Chondrocyte (in vitro differentiated cells): Measurements from ENCODE around the gene PGC. TPM values are rescaled to one million over a fixed set of nuclear protein-coding genes. Genes with fewer than 3 reads are reported as not detected.

ENCODE experiments used
- DNase-seq: peaks from one replicate; pipeline ENCODE4 v3.0.0; 2021; ENCODE audit warnings: mixed read lengths, low spot score
- H3K27ac Mint-ChIP-seq: one replicate; pipeline ENCODE4 v1.8.0; 2021; ENCODE audit warnings: mild to moderate bottlenecking, moderate library complexity, mixed read lengths; ENCODE audit not compliant: unreplicated experiment
- H3K27me3 Mint-ChIP-seq: 2 replicates; pipeline ENCODE4 v1.8.0; 2021; ENCODE audit warnings: low read depth, mixed read lengths
- H3K36me3 Mint-ChIP-seq: 2 replicates; pipeline ENCODE4 v1.8.0; 2021; ENCODE audit warnings: low read depth, mixed read lengths
- H3K4me1 Mint-ChIP-seq: 2 replicates; pipeline ENCODE4 v1.8.0; 2021; ENCODE audit warnings: low read depth, mild to moderate bottlenecking, mixed read lengths
- H3K4me3 Mint-ChIP-seq: one replicate; pipeline ENCODE4 v1.8.0; 2021; ENCODE audit warnings: mild to moderate bottlenecking, moderate library complexity, mixed read lengths; ENCODE audit not compliant: unreplicated experiment
- H3K9me3 Mint-ChIP-seq: 2 replicates; pipeline ENCODE4 v1.8.0; 2021; ENCODE audit warnings: low read depth, mixed read lengths
- total RNA-seq: library from RNA; stranded (reverse); gene quantifications from 3 replicates; pipeline ENCODE4 v1.2.1, GENCODE V29; 2021
- TF ChIP-seq, protein P1 (sequence below): fragments of 200-600 bp; sonication (generic); IDR thresholded peaks from 2 replicates; pipeline ENCODE4 v1.5.0; 2021; ENCODE audit warnings: antibody characterized with exemption, mild to moderate bottlenecking, moderate library complexity

Gene PGC
- total RNA-seq, 1 donor from 2014 or later = not detected

DNA sequence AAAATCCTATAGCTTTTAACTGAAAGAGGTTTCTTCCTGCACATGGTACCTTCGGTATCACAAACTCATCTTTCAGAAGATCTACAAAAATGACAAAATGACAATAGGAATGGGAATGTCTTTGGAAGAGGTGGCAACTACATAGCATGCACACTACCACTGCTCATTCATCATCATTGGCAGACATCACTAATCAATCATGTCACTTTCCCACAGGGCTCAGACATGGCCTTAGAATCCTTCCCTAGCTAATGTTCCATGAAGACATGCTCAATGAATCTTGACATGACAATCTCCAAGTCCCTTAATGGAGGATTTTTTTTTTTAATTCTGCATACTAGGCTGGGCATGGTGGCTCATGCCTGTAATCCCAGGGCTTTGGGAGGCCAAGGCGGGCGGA, 3.2 kb upstream of the PGC start:
- TF ChIP-seq, protein P1, sequence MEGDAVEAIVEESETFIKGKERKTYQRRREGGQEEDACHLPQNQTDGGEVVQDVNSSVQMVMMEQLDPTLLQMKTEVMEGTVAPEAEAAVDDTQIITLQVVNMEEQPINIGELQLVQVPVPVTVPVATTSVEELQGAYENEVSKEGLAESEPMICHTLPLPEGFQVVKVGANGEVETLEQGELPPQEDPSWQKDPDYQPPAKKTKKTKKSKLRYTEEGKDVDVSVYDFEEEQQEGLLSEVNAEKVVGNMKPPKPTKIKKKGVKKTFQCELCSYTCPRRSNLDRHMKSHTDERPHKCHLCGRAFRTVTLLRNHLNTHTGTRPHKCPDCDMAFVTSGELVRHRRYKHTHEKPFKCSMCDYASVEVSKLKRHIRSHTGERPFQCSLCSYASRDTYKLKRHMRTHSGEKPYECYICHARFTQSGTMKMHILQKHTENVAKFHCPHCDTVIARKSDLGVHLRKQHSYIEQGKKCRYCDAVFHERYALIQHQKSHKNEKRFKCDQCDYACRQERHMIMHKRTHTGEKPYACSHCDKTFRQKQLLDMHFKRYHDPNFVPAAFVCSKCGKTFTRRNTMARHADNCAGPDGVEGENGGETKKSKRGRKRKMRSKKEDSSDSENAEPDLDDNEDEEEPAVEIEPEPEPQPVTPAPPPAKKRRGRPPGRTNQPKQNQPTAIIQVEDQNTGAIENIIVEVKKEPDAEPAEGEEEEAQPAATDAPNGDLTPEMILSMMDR = no peak
- Mint-ChIP-seq H3K4me1 (no peaks in the 10 kb centered on the region), H3K36me3 (no peaks in the 10 kb centered on the region), H3K27me3 (peaks cover 18% of the 10 kb centered on the region), H3K27ac (no peak overlapping the region), H3K4me3 (no peak overlapping the region), H3K9me3 (no peaks in the 10 kb centered on the region)
- no peak for DNase-seq

DNA sequence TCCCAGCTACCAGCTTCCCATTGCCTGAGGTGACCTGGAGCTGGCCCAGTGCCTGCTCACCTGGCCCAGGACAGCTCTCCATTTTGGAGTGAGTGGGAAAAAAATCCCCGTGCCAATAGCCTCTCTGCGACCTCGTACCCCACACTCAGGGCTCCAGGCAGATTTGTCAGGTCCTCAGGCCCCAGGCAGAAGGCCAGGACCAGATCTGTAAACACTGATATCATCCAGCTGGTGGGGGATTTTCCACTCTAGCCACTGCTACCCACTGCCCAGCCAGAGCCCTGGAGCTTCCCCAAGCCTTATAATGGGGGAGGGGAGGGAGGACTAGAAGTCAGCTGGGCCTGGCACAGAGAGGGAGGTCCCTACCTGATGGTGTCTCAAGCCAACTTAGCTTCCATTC, 1.3 kb upstream of the PGC start:
- no peaks in the 10 kb centered on the region for H3K36me3 Mint-ChIP-seq
- peaks cover 9% of the 10 kb centered on the region for H3K27me3 Mint-ChIP-seq
- H3K4me3 Mint-ChIP-seq = no peak overlapping the region
- TF ChIP-seq, protein P1 = no peak
- no peak for DNase-seq
- H3K4me1 Mint-ChIP-seq = no peaks in the 10 kb centered on the region
- no peaks in the 10 kb centered on the region for H3K9me3 Mint-ChIP-seq
- H3K27ac Mint-ChIP-seq = no peak overlapping the region

DNA sequence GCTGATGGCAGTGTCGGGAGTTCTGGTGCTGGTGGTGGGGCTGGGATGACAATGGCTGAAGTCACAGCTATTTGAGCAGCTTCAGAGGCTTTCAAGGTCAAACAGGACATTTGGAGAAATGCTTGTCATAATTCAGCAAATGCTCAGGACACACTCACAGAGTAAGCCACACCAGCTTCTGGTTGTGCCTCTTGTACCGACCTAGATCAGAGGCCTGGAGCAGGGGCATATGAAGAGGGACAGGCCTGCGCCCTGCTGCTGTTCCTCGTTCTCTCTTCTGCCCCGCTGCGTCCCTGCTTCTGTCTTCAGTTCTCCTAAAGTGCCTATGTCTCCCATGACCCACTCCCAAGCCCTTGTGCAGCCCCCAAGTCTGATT, 893 bp upstream of the PGC start:
- Mint-ChIP-seq H3K4me3 (no peak overlapping the region), H3K27me3 (peaks cover 6% of the 10 kb centered on the region), H3K9me3 (no peaks in the 10 kb centered on the region), H3K36me3 (no peaks in the 10 kb centered on the region), H3K4me1 (no peaks in the 10 kb centered on the region), H3K27ac (no peak overlapping the region)
- no peak for DNase-seq
- TF ChIP-seq, protein P1 = no peak

DNA sequence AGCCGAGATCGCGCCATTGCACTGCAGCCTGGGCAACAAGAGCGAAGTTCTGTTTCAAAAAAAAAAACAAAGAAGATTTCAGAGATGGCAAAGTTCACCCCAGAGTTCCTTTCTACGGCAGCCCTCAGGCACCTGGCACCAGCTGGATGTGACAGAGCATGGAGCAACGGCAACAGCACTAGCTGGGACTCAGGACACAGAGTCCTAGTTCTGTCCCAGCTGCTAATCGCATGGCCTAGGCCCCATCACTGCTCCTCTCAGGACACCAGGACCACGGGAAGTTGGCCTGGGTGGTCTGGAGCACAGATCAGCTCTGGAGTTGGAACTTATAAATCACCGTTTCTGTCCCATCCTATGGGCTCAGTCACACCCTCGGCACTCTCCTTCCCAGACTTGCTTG, 1.1 kb downstream of the PGC start:
- Mint-ChIP-seq H3K27ac (no peak overlapping the region), H3K4me3 (no peak overlapping the region), H3K27me3 (peaks cover 5% of the 10 kb centered on the region), H3K4me1 (no peaks in the 10 kb centered on the region), H3K36me3 (no peaks in the 10 kb centered on the region), H3K9me3 (no peaks in the 10 kb centered on the region)
- TF ChIP-seq, protein P1 = no peak
- DNase-seq = no peak

DNA sequence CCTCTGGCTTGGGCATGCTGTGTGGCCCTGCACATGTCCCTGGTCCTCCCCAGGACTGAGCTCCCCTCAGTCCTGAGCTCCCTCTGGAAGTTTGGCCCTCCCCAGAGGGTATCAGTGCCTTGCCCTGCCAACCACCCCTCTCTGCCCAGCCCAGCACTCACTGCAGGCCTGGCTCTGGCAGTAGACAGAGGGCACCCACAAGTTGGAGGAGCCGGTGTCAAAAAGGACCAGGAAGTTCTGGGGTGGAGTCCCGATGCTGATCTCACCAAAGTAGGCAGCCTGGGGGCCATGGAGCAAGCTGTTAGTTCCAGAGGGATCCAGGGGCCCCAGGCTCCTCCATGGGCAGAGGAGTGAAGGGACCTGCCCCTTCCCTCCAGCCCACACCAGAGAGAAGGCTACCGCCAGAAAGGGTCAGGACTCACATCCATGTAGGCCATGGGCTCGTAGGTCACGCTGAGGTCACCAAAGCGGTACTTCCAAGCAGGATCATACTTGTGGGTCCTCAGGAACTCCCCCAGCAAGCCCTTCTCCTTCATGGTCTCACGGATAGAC, 2.9 kb downstream of the PGC start:
- TF ChIP-seq, protein P1 = no peak
- Mint-ChIP-seq H3K4me3 (no peak overlapping the region), H3K4me1 (no peaks in the 10 kb centered on the region), H3K27me3 (peaks cover 2% of the 10 kb centered on the region), H3K27ac (no peak overlapping the region), H3K9me3 (no peaks in the 10 kb centered on the region), H3K36me3 (no peaks in the 10 kb centered on the region)
- DNase-seq = no peak
